NOMO-1 treated with dmso at 0.1 percent for 144 hours (cell line): ENCODE data around the gene PSEN2.
"Not testable (repeated sequence)": the region's sequence is repeated elsewhere in the genome, so short reads cannot be mapped to it uniquely, and the experiment has no call there.

Experiments
- DNase-seq: peaks from one replicate; lab custom pipeline; 2025; ENCODE audit not compliant: unreplicated experiment; lab: John Stamatoyannopoulos, UW

Gene PSEN2

GRCh38 chr1:226912587-226913176 is 42.3 kb downstream of the PSEN2 start:
- no peak for DNase-seq

GRCh38 chr1:226915672-226915995 is 45.2 kb downstream of the PSEN2 start:
- no peak for DNase-seq

DNA sequence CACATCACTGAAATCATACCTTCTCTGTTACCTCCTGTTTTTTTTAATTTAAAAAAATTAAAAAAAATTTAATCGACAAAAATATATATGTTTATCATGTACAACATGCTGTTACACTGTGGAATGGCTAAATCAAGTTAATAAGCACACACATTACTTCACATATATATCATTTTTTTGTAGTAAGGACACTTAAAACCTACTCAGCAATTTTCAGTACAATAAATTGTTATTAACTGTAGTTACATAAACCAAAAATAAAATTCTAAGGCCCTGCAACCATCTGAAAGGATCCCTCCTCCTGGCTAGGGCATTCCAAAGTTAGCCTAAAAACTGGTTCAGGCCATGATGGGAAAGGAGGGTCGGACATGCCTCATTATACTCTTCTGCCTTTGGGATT is 46.1 kb downstream of the PSEN2 start:
- no peak for DNase-seq

DNA sequence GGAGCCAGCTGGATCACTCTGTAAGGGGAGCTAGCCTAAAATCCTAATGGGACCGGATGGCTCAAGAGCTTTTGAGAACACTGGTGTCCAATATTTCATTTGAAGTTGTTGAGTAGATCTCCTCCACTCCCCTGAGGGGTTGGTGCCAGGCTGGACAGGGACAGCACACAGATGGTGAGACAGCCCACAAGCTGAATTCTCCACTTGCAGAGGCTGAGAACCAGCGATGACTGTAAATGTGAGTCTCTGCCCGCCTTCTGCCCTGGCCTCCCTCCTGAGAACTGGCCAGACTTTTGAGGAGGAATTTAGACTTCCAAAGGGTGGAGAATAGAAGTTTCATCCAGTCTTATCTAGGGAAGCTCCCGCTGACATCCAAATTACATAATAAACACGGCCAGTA is 49.2 kb downstream of the PSEN2 start:
- DNase-seq = no peak

DNA sequence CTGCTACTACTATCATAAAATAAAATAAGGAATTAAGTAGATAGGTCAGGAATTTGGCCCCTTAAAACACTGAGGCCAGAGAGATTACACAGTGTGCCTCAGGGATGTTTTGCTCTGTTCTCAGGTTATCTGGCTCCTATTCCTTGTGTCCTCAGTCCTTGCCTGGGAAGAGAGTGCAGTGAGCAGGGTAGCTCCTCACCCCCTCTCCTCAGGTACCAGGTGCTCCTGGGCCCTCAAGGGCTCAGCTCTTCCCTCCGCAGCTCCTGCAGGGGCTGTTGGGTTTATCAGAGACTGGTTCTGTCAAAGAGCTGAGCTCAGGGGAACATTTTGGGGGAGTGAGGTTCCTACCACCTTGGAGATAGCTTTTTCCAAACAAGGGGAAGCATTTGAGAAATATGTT is 49.6 kb downstream of the PSEN2 start:
- no peak for DNase-seq

DNA sequence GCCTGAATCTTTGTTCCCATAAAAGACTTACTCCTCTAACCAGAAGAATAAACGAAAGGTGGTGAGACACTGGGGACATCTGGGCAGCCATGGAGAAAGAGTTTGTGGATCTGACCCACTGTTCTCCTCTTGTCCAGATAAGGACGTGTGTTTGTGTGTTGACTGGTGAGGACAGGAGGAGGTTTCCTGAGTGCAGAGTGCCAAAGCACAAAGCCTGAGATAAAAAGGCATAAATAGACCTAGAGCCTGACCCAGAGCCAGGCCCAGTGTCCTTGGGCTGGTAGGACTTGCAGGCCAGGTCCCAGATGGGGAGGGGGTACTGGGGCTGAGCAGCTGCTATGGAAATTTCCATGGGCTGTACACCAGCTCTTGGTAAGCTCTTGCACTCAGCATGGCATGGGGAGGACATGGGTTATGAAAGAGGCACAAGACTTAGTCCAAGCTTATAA is 50.1 kb downstream of the PSEN2 start:
- no peak for DNase-seq

DNA sequence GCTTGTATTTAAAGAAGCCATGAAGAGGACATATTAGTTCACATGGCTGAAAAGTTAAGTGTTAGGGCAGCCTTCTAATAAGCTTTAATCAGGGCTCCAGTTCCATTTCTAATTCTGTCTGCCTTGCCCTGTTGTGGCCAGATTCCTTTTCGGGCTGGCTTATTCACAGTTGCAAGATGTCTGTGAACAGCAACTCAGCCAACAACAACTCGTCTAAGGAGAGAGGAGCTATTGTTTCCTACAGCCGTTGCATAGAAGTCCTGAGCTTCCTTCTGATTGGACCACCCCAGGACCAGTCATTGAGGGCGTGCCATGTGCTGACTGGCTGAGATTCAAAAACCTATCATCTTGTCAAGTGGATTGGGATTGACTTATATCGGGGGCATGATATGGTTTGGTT is 51.1 kb downstream of the PSEN2 start:
- DNase-seq = no peak

- not testable (repeated sequence) for DNase-seq
Measured at GRCh38 chr1:226929260-226930111, 59.1 kb downstream of the PSEN2 start.

- DNase-seq = no peak
Measured at GRCh38 chr1:226934483-226935237, 64.2 kb downstream of the PSEN2 start.

- DNase-seq = no peak
Measured at GRCh38 chr1:226937940-226938725, 67.7 kb downstream of the PSEN2 start.

DNA sequence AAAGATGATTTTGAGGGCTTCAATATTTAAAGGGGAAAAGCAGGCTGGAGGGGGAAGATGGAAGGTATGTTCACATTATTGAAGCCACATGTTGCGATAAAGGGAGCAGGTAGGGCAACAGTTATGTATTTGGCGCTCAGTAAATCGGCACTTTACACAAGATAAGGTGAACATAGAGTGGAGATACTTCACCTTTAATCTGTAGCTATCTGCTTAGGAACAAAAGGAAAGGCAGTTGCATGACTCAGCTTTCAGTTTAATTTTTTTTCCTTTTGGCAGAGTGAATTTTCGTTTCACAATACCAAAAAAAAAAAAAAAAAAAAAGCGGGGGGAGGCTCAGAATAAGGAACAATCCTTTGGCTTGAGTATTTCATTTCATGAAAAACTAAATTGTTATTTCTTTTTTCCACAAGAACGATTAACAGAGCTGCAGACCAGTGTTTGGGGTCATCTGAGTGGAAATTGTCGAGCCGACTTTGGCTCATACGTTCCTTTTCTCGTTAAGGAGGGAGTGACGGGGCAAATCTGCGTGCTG is 68.6 kb downstream of the PSEN2 start:
- peak; percentile 70 for DNase-seq

DNA sequence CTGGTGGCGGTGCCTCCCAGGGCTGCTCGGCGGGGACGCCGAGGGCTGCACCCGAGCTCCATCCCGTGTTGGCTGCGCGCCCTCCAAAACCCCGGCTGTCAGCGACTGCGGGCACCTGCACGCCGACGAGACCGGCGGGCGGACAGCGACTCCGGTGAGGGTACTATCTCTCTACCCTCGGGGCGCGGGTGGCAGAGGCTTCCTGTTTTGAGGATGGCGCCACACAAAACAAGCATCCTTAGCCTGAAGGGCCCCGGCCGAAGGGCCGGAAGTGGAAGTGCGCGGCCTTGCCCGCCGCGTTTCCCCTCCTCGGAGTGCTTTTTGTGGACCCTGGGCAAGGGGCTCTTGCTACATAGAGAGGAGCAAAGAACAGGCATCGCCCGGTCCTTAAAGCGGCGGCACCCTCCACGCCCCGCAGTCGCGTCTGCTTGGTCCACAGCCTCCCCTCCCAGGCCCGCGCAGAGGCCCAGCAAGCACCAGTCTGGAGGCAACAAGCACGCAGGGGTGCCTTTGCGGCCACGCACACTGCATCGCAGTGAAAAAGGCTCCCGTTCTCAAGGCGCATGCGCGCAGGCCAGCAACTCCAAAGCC is 69.1 kb downstream of the PSEN2 start:
- DNase-seq = peak; percentile 70

GRCh38 chr1:226940029-226940805 is 69.8 kb downstream of the PSEN2 start, which contains the start of gene COQ8A:
COQ8A (plus strand) TSS chr1:226940294; CDS start chr1:226961386, 21,092 bp downstream.
- DNase-seq = peak; percentile 99

DNA sequence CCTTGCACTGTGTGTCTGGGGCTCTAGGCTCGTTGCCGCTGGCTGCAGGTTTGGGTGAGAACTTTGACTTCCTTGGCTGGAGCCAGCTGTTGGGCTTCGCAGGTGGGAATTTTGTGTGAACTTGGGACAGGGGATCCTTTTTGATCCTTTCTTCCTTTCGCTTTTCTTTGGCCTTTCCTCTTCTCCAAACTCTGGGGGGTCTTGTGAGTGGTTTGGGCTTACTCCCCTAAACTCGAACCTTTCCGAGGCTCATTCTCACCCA is 70.3 kb downstream of the PSEN2 start:
- no peak for DNase-seq

GRCh38 chr1:226942392-226942791 is 72.0 kb downstream of the PSEN2 start:
- no peak for DNase-seq

- DNase-seq = no peak
Measured at GRCh38 chr1:226943156-226943555, 72.7 kb downstream of the PSEN2 start.

GRCh38 chr1:226943927-226944326 is 73.5 kb downstream of the PSEN2 start:
- no peak for DNase-seq

- DNase-seq = no peak
Measured at GRCh38 chr1:226945106-226945857, 74.9 kb downstream of the PSEN2 start.
